Endothelial cell of umbilical vein (primary cell): Measurements from ENCODE around the gene TSTD1. TPM values are rescaled to one million over a fixed set of nuclear protein-coding genes. Genes with fewer than 3 reads are reported as not detected.

Experiments
- BruUV-seq: library from RNA; stranded (reverse); fragments of 400-500 nt; replicated peaks from 2 replicates; lab custom pipeline; 2021; lab: Mats Ljungman, UMichigan
- CTCF ChIA-PET: fragments of 300-600, 350-600 bp; sonication (Branson Sonifier 250); formaldehyde crosslinking; loops from one replicate; lab custom pipeline; 2021; ENCODE audit warnings: antibody characterized with exemption, inconsistent platforms; lab: Charles Lee
- POLR2A ChIA-PET: fragments of 300-600, 350-600 bp; sonication (Branson Sonifier 250); formaldehyde crosslinking; loops from one replicate; lab custom pipeline; 2021; ENCODE audit warnings: antibody characterized with exemption, inconsistent platforms; lab: Charles Lee
- DNase-seq: peaks from one replicate; pipeline ENCODE4 v3.0.0-alpha.2; 2011; ENCODE audit warnings: low read depth, low spot score
- FAIRE-seq: peaks from 2 replicates; lab custom pipeline; 2011; peaks lifted over from hg19 to GRCh38; lab: Jason Lieb, UNC
- H2AFZ ChIP-seq: 2 replicates; pipeline ENCODE4 v1.6.0; 2012; ENCODE audit warnings: low read depth, low read length, control low read depth, inconsistent platforms
- H3K27ac ChIP-seq: 2 replicates; pipeline ENCODE4 v1.5.1; 2011; ENCODE audit warnings: low read depth, mild to moderate bottlenecking, control low read depth, low read length, moderate library complexity; ENCODE audit not compliant: insufficient read depth
- H3K27me3 ChIP-seq, 2 experiments: 2 replicates each; pipeline versions ENCODE4 v1.6.0 to v1.6.1; 2011; ENCODE audit warnings: low read length in 2 of 2, mixed read lengths in 1 of 2; ENCODE audit not compliant: control insufficient read depth in 2 of 2, insufficient read depth in 2 of 2
- H3K36me3 ChIP-seq, 2 experiments: 2 replicates in 1 of 2; 3 replicates in 1 of 2; pipeline ENCODE4 v1.5.1; 2011; ENCODE audit warnings: low read length in 2 of 2, mild to moderate bottlenecking in 1 of 2, moderate library complexity in 1 of 2; ENCODE audit not compliant: control insufficient read depth in 2 of 2, insufficient read depth in 2 of 2; ENCODE audit errors: extremely low read depth in 1 of 2
- H3K4me1 ChIP-seq: 3 replicates; pipeline ENCODE4 v1.5.1; 2011; ENCODE audit warnings: mild to moderate bottlenecking, low read length; ENCODE audit not compliant: control insufficient read depth, insufficient read depth; ENCODE audit errors: extremely low read depth
- H3K4me2 ChIP-seq: 2 replicates; pipeline ENCODE4 v1.6.1; 2011; ENCODE audit warnings: low read length, control low read depth, mixed read lengths; ENCODE audit not compliant: insufficient read depth
- H3K4me3 ChIP-seq, 3 experiments: fragments of 200-600 bp in 1 of 3; sonication (generic), shearing (Covaris generic) in 1 of 3; replicated peaks in 1 of 3; 2 replicates each; pipeline ENCODE4 v1.5.1; 2011 to 2016; ENCODE audit warnings: control low read depth in 3 of 3, low read length in 3 of 3, mild to moderate bottlenecking in 2 of 3, inconsistent platforms in 1 of 3, low read depth in 1 of 3, moderate library complexity in 1 of 3; ENCODE audit not compliant: insufficient read depth in 1 of 3
- H3K79me2 ChIP-seq: 2 replicates; pipeline ENCODE4 v1.6.0; 2012; ENCODE audit warnings: low read length, inconsistent platforms; ENCODE audit not compliant: control insufficient read depth, insufficient read depth
- H3K9ac ChIP-seq: replicated peaks from 2 replicates; pipeline ENCODE3; 2011; ENCODE audit warnings: low read length, control low read depth; ENCODE audit not compliant: insufficient read depth; ENCODE audit errors: extremely low read depth
- H3K9me1 ChIP-seq: replicated peaks from 3 replicates; pipeline ENCODE4 v1.6.0; 2011; ENCODE audit warnings: mild to moderate bottlenecking, low read length; ENCODE audit not compliant: control insufficient read depth, insufficient read depth; ENCODE audit errors: extremely low read depth
- H3K9me3 ChIP-seq: replicated peaks from 2 replicates; pipeline ENCODE4 v1.5.1; 2012; ENCODE audit warnings: low read length, inconsistent platforms; ENCODE audit not compliant: control insufficient read depth, insufficient read depth
- H4K20me1 ChIP-seq: replicated peaks from 2 replicates; pipeline ENCODE3; 2011; ENCODE audit warnings: mild to moderate bottlenecking, low read length; ENCODE audit not compliant: control insufficient read depth, insufficient read depth; ENCODE audit errors: extremely low read depth
- CTCF ChIP-seq, 2 donors: IDR thresholded peaks; 1 replicate in 1 of 2; 2 replicates in 1 of 2; pipeline ENCODE4 v1.5.1; 2011; ENCODE audit warnings: low read length in 2 of 2, mild to moderate bottlenecking in 2 of 2, moderate library complexity in 2 of 2, control low read depth in 1 of 2, inconsistent platforms in 1 of 2, low read depth in 1 of 2; ENCODE audit not compliant: insufficient read depth in 1 of 2; ENCODE audit errors: extremely low read depth in 1 of 2
- EZH2 ChIP-seq: IDR thresholded peaks from 2 replicates; pipeline ENCODE4 v1.6.1; 2012; ENCODE audit warnings: borderline replicate concordance, low read depth, mild to moderate bottlenecking, moderate library complexity, low read length, inconsistent platforms; ENCODE audit not compliant: severe bottlenecking
- FOS ChIP-seq: IDR thresholded peaks from 2 replicates; pipeline ENCODE4 v1.6.1; 2011; ENCODE audit warnings: mild to moderate bottlenecking, low read length, moderate library complexity, borderline replicate concordance; ENCODE audit not compliant: insufficient read depth
- GATA2 ChIP-seq: IDR thresholded peaks from 2 replicates; pipeline ENCODE4 v1.7.0; 2011; ENCODE audit warnings: low read depth, mild to moderate bottlenecking, moderate library complexity, mixed read lengths, low read length; ENCODE audit not compliant: insufficient read length, insufficient read depth
- JUN ChIP-seq: IDR thresholded peaks from 2 replicates; pipeline ENCODE4 v1.6.1; 2011; ENCODE audit warnings: borderline replicate concordance, low read depth; ENCODE audit not compliant: insufficient read length, insufficient read depth
- MAX ChIP-seq: IDR thresholded peaks from 2 replicates; pipeline ENCODE4 v1.6.1; 2011; ENCODE audit not compliant: insufficient read depth, insufficient read length
- MYC ChIP-seq: IDR thresholded peaks from one replicate; pipeline ENCODE4 v1.6.1; 2011; ENCODE audit warnings: mild to moderate bottlenecking, low read depth, low read length
- POLR2AphosphoS5 ChIP-seq: IDR thresholded peaks from 2 replicates; pipeline ENCODE4 v1.6.1; 2012; ENCODE audit warnings: low read depth, mild to moderate bottlenecking, control low read depth, low read length, moderate library complexity; ENCODE audit not compliant: insufficient read depth
- dilution Hi-C: fragments of 300-500 bp; cut with MboI; formaldehyde crosslinking; loops from one replicate; pipeline ENCODE4 v1.15.0; 2019; ENCODE audit warnings: low sequenced_read_pairs; ENCODE audit not compliant: extremely low pct_ligation_motif_present
- intact Hi-C: fragments of 100-400 bp; cut with micrococcal nuclease; formaldehyde crosslinking; loops from one replicate; pipeline ENCODE4 v1.10.0; 2022
- polyA plus RNA-seq, 4 experiments: library from polyadenylated mRNA; depleted of rRNA in 3 of 4; stranded (reverse) in 3 of 4; unstranded in 1 of 4; fragments of >200 nt; gene quantifications; 2 replicates each; pipeline versions ENCODE4 v1.2.1 to v1.2.3, GENCODE V29; 2011 to 2012; ENCODE audit warnings: missing spikeins in 1 of 4
- total RNA-seq: library from RNA; stranded (reverse); gene quantifications from 2 replicates; pipeline ENCODE4 v1.2.3, GENCODE V29; 2021

The TSTD1 gene
- total and polyA plus RNA-seq, 2 donors (not counting 3 experiments of a cell fraction or from before 2014, with no cell fraction given), result 8.9 to 39.1 TPM

- Histone ChIP-seq H3K27ac (no peak overlapping the region), H3K4me1 (no peaks in the 10 kb centered on the region), H3K79me2 (no peaks in the 10 kb centered on the region), H3K9me3 (no peaks in the 10 kb centered on the region), H3K4me3 (no peak overlapping the region), H4K20me1 (no peaks in the 10 kb centered on the region), H3K4me2 (no peak overlapping the region), H3K36me3 (no peaks in the 10 kb centered on the region), H3K9me1 (no peaks in the 10 kb centered on the region), H3K27me3 (no peaks in the 10 kb centered on the region), H3K9ac (no peak overlapping the region), H2AFZ (no peak overlapping the region)
- dilution Hi-C loops, result no loop called here
- CTCF ChIA-PET, result interaction anchor here (0.9 to 2.3 kb wide), 4 partner anchors 9 to 64 kb away, joined by 3 to 11 read pairs (median 6); no protein-coding TSS in a partner anchor
- TF ChIP-seq POLR2AphosphoS5, result no peak
- TF ChIP-seq GATA2, result no peak
- no peak for TF ChIP-seq FOS
- no peak for TF ChIP-seq CTCF (IDR thresholded peaks at IDR 0.05; ENCODE audit: extremely low read depth in 1 of 2, insufficient read depth in 1 of 2, low read depth in 1 of 2, low read length in 2 of 2)
- TF ChIP-seq JUN, result no peak
- no peak for TF ChIP-seq MYC
- no peak for TF ChIP-seq MAX
- no peak for TF ChIP-seq EZH2
- intact Hi-C loops, result loop anchor here (10.0 kb wide), 1 partner anchor 729 kb away; no protein-coding TSS in a partner anchor
- POLR2A ChIA-PET, result no interaction called here
- BruUV-seq, result no TSS peak
- no peak for FAIRE-seq
- DNase-seq, result no peak
These were observed 15.5 kb upstream of the TSTD1 start for GRCh38 chr1:161054232-161054631.
